Hindlimb muscle (tissue), 1 donor: Measurements from ENCODE around the gene SSMEM1. TPM values are rescaled to one million over a fixed set of nuclear protein-coding genes. Genes with fewer than 3 reads are reported as not detected.
"Not testable (repeated sequence)": the region's sequence is repeated elsewhere in the genome, so short reads cannot be mapped to it uniquely, and the experiment has no call there.

Experiments
- DNase-seq: peaks from one replicate; pipeline ENCODE4 v3.0.0-alpha.2; 2013
- polyA plus RNA-seq: library from polyadenylated mRNA; unstranded; fragments of 120-200 nt; gene quantifications from one replicate; pipeline ENCODE4 v1.2.1, GENCODE V29; 2013; ENCODE audit not compliant: insufficient read length

SSMEM1 gene
- not detected for polyA plus RNA-seq

- no peak for DNase-seq
These were observed at the start of gene SSMEM1 for GRCh38 chr7:130207642-130208041. TSS of gene SSMEM1 (plus strand) at chr7:130207860. CDS start at chr7:130207911, 51 bp downstream.

GRCh38 chr7:130160023-130160422 is 47.6 kb upstream of the SSMEM1 start:
- no peak for DNase-seq

GRCh38 chr7:130160455-130160854 is 47.2 kb upstream of the SSMEM1 start:
- no peak for DNase-seq

GRCh38 chr7:130162196-130162595 is 45.5 kb upstream of the SSMEM1 start:
- no peak for DNase-seq

- no peak for DNase-seq
These were observed 33.3 kb upstream of the SSMEM1 start for GRCh38 chr7:130174237-130174959.

GRCh38 chr7:130178251-130178650 is 29.4 kb upstream of the SSMEM1 start:
- no peak for DNase-seq

GRCh38 chr7:130179631-130180030 is 28.0 kb upstream of the SSMEM1 start:
- no peak for DNase-seq

- DNase-seq: no peak
These were observed 26.9 kb upstream of the SSMEM1 start for GRCh38 chr7:130180571-130181262.

- no peak for DNase-seq
These were observed 26.4 kb upstream of the SSMEM1 start for GRCh38 chr7:130181263-130181605.

- DNase-seq: no peak
These were observed 24.7 kb upstream of the SSMEM1 start for GRCh38 chr7:130182990-130183389.

- DNase-seq: not testable (repeated sequence)
These were observed 23.3 kb upstream of the SSMEM1 start for GRCh38 chr7:130184349-130184748.

GRCh38 chr7:130187360-130187759 is 20.3 kb upstream of the SSMEM1 start:
- no peak for DNase-seq

GRCh38 chr7:130189343-130189742 is 18.3 kb upstream of the SSMEM1 start:
- DNase-seq: no peak

GRCh38 chr7:130191791-130192190 is 15.9 kb upstream of the SSMEM1 start:
- DNase-seq: no peak

GRCh38 chr7:130195396-130195795 is 12.3 kb upstream of the SSMEM1 start:
- no peak for DNase-seq

- DNase-seq: no peak
These were observed 11.2 kb upstream of the SSMEM1 start for GRCh38 chr7:130196476-130196875.

GRCh38 chr7:130197094-130197493 is 10.6 kb upstream of the SSMEM1 start:
- DNase-seq: no peak

- no peak for DNase-seq
These were observed 5.9 kb upstream of the SSMEM1 start for GRCh38 chr7:130201796-130202195.

GRCh38 chr7:130205084-130205947 is 2.3 kb upstream of the SSMEM1 start, which contains the start of gene TMEM209:
TSS of gene TMEM209 (minus strand) at chr7:130205406. CDS start at chr7:130205375, 31 bp downstream.
- DNase-seq: peak; percentile 98

- DNase-seq: no peak
These were observed 627 bp upstream of the SSMEM1 start for GRCh38 chr7:130207033-130207432.

- DNase-seq: no peak
These were observed 856 bp downstream of the SSMEM1 start for GRCh38 chr7:130208516-130208915.

GRCh38 chr7:130210181-130210935 is 2.7 kb downstream of the SSMEM1 start:
- no peak for DNase-seq
